ENCODE data around the gene PID1.
A peak's percentile ranks its signal among the peaks of the same experiment; 100 is the strongest.

Gene PID1

GRCh38 chr2:229257985-229258384 is 13.1 kb downstream of the PID1 start:
- no peak for DNase-seq

GRCh38 chr2:229256376-229256775 is 14.7 kb downstream of the PID1 start:
- no peak for DNase-seq

GRCh38 chr2:229254206-229254605 is 16.9 kb downstream of the PID1 start:
- no peak for DNase-seq

GRCh38 chr2:229252996-229253395 is 18.1 kb downstream of the PID1 start:
- no peak for DNase-seq

GRCh38 chr2:229252280-229252679 is 18.8 kb downstream of the PID1 start:
- no peak for DNase-seq

- no peak for DNase-seq
These were observed 21.6 kb downstream of the PID1 start for GRCh38 chr2:229249536-229249935.

GRCh38 chr2:229246334-229246733 is 24.8 kb downstream of the PID1 start:
- DNase-seq, result no peak

- no peak for DNase-seq
These were observed 26.1 kb downstream of the PID1 start for GRCh38 chr2:229244975-229245374.

- DNase-seq, result no peak
These were observed 27.1 kb downstream of the PID1 start for GRCh38 chr2:229243890-229244560.

- no peak for DNase-seq
These were observed 30.0 kb downstream of the PID1 start for GRCh38 chr2:229240984-229241491.

GRCh38 chr2:229239021-229239420 is 32.1 kb downstream of the PID1 start:
- no peak for DNase-seq

- DNase-seq, result no peak
These were observed 33.8 kb downstream of the PID1 start for GRCh38 chr2:229237270-229237669.

- no peak for DNase-seq
These were observed 35.8 kb downstream of the PID1 start for GRCh38 chr2:229235131-229235914.

GRCh38 chr2:229231885-229232284 is 39.2 kb downstream of the PID1 start:
- DNase-seq, result no peak

GRCh38 chr2:229231328-229231868 is 39.7 kb downstream of the PID1 start:
- DNase-seq, result peak; percentile 25

- peak; percentile 38 for DNase-seq
These were observed 40.2 kb downstream of the PID1 start for GRCh38 chr2:229230911-229231310.

- peak; percentile 90 for DNase-seq
These were observed 40.8 kb downstream of the PID1 start for GRCh38 chr2:229230256-229230655.

GRCh38 chr2:229226382-229226781 is 44.7 kb downstream of the PID1 start:
- no peak for DNase-seq

GRCh38 chr2:229223107-229223506 is 48.0 kb downstream of the PID1 start:
- DNase-seq, result no peak

GRCh38 chr2:229221641-229222040 is 49.4 kb downstream of the PID1 start:
- DNase-seq, result no peak

GRCh38 chr2:229220254-229220653 is 50.8 kb downstream of the PID1 start:
- no peak for DNase-seq

GRCh38 chr2:229218329-229218921 is 52.7 kb downstream of the PID1 start:
- DNase-seq, result no peak

- no peak for DNase-seq
These were observed 58.8 kb downstream of the PID1 start for GRCh38 chr2:229212241-229212640.

- DNase-seq, result no peak
These were observed 60.4 kb downstream of the PID1 start for GRCh38 chr2:229210641-229211040.
